Activated naive CD4-positive, alpha-beta T cell treated with anti-CD3 and anti-CD28 coated beads, Interleukin-2, amount 50 U/mL, for 24 hours (primary cell): ENCODE results near the gene RNASE12.
A peak's percentile ranks its signal among the peaks of the same experiment; 100 is the strongest.

Experiments used
- H3K27ac Mint-ChIP-seq: one replicate; pipeline ENCODE4 v1.8.0; 2021; ENCODE audit warnings: mild to moderate bottlenecking, mixed read lengths
- H3K27me3 Mint-ChIP-seq: one replicate; pipeline ENCODE4 v1.8.0; 2021; ENCODE audit warnings: mixed read lengths
- H3K36me3 Mint-ChIP-seq: one replicate; pipeline ENCODE4 v1.8.0; 2021; ENCODE audit warnings: mixed read lengths
- H3K4me1 Mint-ChIP-seq: one replicate; pipeline ENCODE4 v1.8.0; 2021; ENCODE audit warnings: mixed read lengths
- H3K4me3 Mint-ChIP-seq: one replicate; pipeline ENCODE4 v1.8.0; 2021; ENCODE audit warnings: mild to moderate bottlenecking, mixed read lengths
- H3K9me3 Mint-ChIP-seq: one replicate; pipeline ENCODE4 v1.8.0; 2021; ENCODE audit warnings: mixed read lengths

RNASE12 gene, protein sequence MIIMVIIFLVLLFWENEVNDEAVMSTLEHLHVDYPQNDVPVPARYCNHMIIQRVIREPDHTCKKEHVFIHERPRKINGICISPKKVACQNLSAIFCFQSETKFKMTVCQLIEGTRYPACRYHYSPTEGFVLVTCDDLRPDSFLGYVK

DNA sequence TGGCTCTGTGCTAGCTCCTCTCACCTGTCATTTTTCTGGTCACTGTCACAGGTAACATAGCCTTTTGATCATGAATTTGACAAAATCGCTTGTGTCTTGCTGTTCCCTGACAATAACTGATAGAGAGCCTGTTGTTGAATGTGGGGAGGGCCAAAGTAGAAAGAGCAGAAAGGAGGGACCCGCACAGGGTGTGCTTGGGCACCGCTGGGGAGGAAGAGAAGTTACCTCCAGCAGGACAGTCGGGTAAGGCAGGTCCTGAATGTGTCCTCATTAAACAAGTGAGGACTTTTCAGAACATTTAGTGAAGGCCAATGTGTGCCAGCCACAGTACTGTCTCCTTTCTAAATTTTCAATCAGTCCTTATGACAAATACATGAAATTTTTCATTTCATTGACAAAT lies at the start of gene RNASE12:
Gene RNASE12, minus strand, starts transcription at position 142 of the 400 bp plus-strand sequence. CDS start 653 bp downstream, outside the sequence.
- no peaks in the 10 kb centered on the region for H3K36me3 Mint-ChIP-seq
- H3K9me3 Mint-ChIP-seq = peaks cover 4% of the 10 kb centered on the region
- H3K27me3 Mint-ChIP-seq = peaks cover 3% of the 10 kb centered on the region
- no peak within 1 kb of the TSS for H3K27ac Mint-ChIP-seq
- peaks cover 5% of the 10 kb centered on the region for H3K4me1 Mint-ChIP-seq
- no peak within 1 kb of the TSS for H3K4me3 Mint-ChIP-seq

DNA sequence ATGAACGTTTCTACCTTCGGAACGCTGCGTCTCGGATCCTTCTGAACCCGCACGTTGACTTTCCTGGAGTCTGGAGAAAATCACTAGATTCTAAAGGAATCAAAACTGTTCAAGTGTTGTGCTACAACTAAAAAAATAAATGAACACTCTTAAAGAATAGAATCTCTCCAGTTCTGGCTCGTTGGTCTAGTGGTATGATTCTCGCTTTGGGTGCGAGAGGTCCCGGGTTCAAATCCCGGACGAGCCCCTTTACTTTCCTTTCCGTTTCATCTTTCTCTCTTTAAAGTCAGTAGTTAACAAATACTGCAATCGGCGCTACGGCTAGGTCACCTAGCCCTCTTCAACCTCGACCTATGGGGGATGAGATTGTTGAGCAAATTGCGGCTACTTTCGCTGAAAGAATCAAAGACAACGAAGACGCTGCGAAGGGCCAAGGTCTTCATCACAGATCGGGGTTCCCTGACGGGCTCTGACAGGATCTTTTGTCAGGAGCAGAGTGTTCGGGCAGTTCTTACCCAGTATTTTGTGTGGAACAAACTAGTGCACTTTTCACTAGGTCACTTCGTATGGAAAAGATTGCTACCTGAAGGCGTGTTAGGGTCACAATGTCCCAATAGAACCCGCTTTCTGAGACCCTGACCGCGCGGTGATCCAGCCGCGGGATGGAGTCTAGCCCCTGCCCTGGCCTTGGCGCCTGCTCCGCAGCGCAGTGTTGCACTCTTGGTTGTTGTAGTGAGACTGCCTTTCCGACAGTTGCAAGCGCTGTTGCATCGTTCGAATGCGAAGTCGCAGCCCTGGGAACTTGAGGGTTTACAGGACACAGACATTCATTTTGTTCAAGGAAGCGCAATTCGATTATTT lies 41.9 kb upstream of the RNASE12 start:
- H3K4me3 Mint-ChIP-seq = peak overlapping the region; percentile 87
- H3K4me1 Mint-ChIP-seq = peaks cover 48% of the 10 kb centered on the region
- no peaks in the 10 kb centered on the region for H3K36me3 Mint-ChIP-seq
- peaks cover 15% of the 10 kb centered on the region for H3K27me3 Mint-ChIP-seq
- H3K9me3 Mint-ChIP-seq = no peaks in the 10 kb centered on the region
- peak overlapping the region; percentile 94 for H3K27ac Mint-ChIP-seq

DNA sequence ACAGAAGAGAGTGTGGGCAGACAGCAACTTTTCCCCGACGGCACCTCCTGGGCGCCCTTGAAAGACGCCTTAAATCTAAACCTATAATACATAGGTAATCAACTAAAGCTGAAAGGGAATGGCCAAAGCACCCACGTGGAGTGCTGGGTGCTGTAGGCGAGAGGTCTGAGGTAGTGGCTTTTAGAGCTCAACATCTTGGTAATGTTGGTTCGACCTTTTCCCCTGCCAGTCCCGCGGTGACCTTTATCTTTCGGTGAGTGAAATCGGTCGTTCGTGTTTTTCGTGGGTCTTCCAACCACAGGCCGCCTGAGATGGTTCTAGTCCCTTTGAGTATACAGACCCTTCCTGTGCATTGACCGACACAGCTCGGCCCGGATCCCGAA lies 41.3 kb upstream of the RNASE12 start:
- Mint-ChIP-seq H3K4me3 (peak overlapping the region; percentile 87), H3K27ac (peak overlapping the region; percentile 94), H3K4me1 (peaks cover 54% of the 10 kb centered on the region), H3K27me3 (peaks cover 16% of the 10 kb centered on the region), H3K9me3 (no peaks in the 10 kb centered on the region), H3K36me3 (no peaks in the 10 kb centered on the region)

DNA sequence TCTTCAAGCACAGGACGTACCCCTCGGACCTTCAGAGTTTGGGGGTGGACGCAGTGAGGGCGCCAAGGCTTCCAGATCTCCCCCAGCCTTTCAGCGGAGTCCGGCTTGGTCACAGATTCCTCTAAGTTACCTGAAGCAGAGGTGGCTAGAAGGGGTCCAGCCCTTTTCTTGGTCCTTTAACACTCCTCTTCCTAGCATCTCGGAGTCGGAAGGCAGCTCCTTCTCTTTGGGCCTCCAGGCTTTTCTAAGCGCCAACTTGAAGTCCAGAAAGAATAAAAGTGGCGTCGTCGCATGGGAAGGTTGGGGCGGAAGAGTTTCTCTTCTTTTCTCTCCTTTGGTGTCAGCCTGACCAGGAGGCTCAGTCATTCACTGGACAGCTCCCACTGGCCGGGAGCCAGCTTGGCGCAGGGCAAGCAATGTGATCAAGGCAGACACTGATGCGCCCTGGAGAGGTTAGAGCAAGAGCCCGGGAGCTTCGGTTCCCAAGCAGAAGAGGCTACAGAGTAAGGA lies 40.8 kb upstream of the RNASE12 start:
- Mint-ChIP-seq H3K4me3 (peak overlapping the region; percentile 87), H3K4me1 (peaks cover 59% of the 10 kb centered on the region), H3K36me3 (no peaks in the 10 kb centered on the region), H3K27me3 (peaks cover 16% of the 10 kb centered on the region), H3K9me3 (no peaks in the 10 kb centered on the region), H3K27ac (peak overlapping the region; percentile 51)

DNA sequence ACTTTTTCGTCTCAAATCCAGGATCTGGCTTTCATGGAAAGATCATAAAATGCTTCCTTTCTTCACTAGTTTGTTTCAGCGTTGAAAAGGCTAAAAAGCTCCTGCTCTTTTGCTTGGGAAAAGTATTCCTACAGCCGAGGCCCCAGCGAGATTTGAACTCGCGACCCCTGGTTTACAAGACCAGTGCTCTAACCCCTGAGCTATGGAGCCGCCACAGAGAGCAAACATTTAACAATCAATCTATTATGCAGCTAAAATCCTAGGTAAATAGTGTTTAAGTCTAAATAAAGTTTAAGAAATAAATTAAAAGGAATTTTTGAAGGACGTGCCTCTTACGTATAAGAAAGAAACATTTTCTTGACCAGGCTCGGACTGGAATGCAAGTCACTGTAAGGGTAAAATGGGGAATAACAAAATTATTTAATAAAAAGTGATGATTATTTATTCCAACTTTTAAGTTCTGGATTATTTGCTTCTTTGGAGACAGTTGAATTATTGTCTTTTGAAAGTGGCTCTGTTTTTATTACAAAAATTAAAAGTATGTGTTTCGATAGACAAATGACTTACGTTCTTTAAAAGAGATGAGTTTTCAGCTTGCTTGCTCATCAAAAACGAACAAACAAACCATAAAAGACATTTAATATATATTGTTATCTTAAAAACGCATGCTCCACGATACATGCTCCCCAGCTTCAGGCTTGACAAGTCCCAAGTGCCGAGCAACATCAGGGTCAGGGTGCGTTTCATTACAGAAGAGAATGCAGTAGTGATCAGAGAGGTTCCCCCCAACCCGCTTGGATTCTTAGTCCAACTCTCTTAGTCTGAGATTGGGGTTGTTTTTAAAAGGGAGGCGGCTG lies 40.1 kb upstream of the RNASE12 start:
- peak overlapping the region; percentile 87 for H3K4me3 Mint-ChIP-seq
- H3K9me3 Mint-ChIP-seq = no peaks in the 10 kb centered on the region
- H3K27ac Mint-ChIP-seq = peak overlapping the region; percentile 96
- H3K4me1 Mint-ChIP-seq = peaks cover 66% of the 10 kb centered on the region
- H3K27me3 Mint-ChIP-seq = peaks cover 16% of the 10 kb centered on the region
- H3K36me3 Mint-ChIP-seq = no peaks in the 10 kb centered on the region

DNA sequence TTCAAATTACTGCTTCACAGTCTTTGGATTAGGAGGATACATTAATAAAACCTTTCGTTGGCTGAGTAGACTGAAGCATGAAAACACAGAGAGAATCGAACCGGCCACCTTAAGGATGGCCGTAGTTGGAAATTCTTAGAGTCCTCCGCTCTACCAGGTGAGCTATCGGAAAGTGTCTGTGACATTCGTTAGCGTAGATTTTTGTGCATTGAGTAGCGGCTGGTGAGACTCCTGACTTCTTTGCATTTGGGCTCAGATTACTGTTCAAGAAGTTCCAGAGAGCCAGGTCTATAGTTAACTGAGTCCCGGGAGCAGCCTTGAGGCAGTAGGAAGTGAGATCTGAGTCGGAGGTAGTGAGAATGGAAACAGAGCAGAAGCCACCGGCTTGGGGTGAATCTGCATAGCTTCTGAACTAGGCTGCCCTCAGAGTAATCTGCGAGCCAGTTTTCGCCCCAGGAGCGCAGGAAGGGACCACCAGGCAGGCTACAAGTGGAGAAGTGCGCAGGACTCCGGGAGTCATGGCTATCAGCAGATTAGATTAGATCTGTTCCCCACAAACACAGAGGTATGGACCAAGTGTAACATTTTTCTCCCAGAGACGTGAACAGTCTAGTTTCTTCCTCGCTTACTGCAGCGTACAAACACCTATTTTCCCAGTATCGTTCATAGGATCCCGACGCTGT lies 39.3 kb upstream of the RNASE12 start:
- H3K27ac Mint-ChIP-seq = peak overlapping the region; percentile 96
- no peaks in the 10 kb centered on the region for H3K9me3 Mint-ChIP-seq
- H3K27me3 Mint-ChIP-seq = peaks cover 17% of the 10 kb centered on the region
- peak overlapping the region; percentile 86 for H3K4me3 Mint-ChIP-seq
- H3K36me3 Mint-ChIP-seq = no peaks in the 10 kb centered on the region
- peaks cover 71% of the 10 kb centered on the region for H3K4me1 Mint-ChIP-seq

DNA sequence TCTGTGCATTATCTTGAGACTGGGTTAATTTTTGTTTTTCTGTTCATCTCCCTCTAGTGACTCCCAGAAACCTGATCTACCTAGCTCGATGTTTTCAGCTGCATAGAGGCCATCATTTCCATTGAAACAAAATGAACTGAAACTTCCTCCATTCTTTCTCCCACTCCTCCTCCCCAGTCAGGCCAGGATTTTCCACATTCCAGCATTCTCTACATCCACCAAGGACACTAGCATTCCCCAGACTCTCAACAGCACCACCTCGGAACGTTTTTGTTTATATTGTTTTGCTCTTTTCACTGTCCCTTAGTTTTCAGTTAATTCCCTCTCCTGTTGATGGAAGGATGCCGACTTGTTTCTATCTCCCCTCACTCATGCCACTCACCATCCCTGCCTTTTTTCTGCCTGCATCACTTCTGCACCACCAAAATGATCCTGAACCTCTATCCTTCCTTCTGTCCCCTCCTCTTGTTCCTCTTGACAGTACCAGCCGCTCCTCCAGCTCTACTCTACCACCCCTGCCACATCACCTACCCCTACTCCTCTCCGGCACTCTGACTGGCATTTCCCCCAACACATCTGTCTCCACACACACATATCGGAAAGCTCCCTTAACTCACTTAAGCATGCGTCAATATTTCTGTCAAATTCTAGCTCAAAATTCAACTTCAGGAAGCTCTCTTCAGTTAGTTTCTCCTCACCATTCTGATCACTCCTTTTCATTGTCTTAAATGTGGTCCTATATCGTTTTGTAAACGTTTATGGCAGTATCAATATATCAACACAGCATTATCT lies 37.1 kb upstream of the RNASE12 start:
- Mint-ChIP-seq H3K4me3 (peak overlapping the region; percentile 31), H3K27ac (no peak overlapping the region), H3K27me3 (peaks cover 26% of the 10 kb centered on the region), H3K4me1 (peaks cover 88% of the 10 kb centered on the region), H3K36me3 (peaks cover 2% of the 10 kb centered on the region), H3K9me3 (no peaks in the 10 kb centered on the region)

DNA sequence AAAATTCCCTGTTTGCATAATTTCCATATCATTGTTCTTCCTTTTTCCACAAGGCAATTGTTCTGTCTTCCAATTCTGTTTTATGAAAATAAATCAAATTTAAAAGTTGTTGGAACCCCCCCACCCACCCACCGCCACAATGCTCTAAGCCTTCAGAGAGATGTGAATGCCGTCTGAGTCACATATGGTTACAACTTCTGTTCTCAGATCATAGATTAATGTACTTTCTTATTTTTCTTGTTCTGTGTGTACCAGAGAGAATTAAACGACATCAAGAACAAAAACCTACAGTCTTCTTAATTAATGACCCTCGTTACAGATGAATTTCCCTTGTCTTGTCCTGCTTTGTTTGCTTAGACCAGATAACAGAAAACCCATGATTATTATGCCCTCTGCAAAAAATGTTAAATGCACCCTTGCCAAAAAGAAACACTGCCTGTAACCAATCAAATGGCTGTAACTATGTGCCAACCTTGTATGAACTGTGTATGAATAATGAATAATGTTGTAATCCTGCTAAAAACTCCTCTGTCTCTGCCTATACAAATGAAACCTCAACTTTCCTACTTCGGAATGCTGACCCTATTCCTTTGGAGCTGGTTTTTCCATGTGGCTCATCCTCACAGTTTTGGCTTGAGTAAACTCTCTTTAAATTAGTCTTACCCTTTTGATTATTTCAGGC lies 36.3 kb upstream of the RNASE12 start:
- Mint-ChIP-seq H3K36me3 (peaks cover 2% of the 10 kb centered on the region), H3K27me3 (peaks cover 26% of the 10 kb centered on the region), H3K4me3 (peak overlapping the region; percentile 31), H3K4me1 (peaks cover 88% of the 10 kb centered on the region), H3K9me3 (no peaks in the 10 kb centered on the region), H3K27ac (no peak overlapping the region)

DNA sequence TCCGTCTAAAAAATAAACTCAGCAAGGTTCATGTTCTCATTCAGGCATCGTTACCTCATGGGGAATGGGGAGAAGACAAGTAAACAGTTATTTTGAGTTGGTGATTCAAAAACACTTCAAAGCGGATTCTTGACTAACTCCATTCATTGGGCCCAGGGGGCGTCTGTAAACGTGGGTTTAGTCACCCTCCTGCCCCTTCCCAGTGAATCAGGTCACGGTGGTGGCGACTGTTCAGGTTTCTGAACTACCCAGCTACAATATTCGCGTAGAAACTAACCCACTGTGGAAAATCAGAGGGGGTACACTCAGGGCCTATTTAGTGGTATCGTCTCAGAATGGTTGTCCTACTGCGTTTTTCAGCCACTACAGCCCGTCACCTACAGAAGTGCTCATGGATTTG lies 35.1 kb upstream of the RNASE12 start:
- H3K27me3 Mint-ChIP-seq = peaks cover 26% of the 10 kb centered on the region
- no peak overlapping the region for H3K27ac Mint-ChIP-seq

DNA sequence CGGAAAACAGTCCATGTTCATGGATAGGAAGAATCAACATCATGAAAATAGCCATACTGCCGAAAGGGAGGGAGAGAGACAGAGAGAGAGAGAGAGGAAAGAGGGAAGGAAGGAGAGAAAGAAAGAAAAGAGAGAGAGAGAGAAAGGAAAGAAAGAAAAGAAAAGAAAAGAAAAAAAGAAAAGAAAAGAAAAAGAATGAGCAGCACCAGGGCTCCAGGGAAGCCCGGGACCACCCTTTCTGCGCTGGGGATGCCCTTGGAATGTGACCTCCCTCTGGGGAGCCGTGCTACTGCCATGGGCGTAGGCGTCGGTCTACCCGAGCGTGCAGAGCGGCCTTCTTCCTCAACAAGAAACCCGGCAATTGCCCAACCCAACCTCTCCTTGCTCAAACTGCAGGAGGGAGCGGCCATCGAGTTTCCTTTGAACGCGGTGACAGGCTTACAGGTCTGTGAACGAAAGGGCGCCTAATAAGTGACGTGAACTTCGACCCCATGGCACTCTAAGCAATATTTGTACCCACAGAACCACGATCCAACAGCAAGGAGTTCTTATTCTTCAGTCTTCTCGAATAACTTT lies 33.4 kb upstream of the RNASE12 start:
- Mint-ChIP-seq H3K36me3 (peaks cover 2% of the 10 kb centered on the region), H3K4me1 (peaks cover 70% of the 10 kb centered on the region), H3K27me3 (peaks cover 19% of the 10 kb centered on the region), H3K4me3 (peak overlapping the region; percentile 87), H3K27ac (peak overlapping the region; percentile 97), H3K9me3 (no peaks in the 10 kb centered on the region)

More for the DNA sequence above, 35.1 kb upstream of the RNASE12 start:
- peaks cover 84% of the 10 kb centered on the region for H3K4me1 Mint-ChIP-seq
- no peaks in the 10 kb centered on the region for H3K9me3 Mint-ChIP-seq
- H3K36me3 Mint-ChIP-seq = peaks cover 2% of the 10 kb centered on the region
- H3K4me3 Mint-ChIP-seq = peak overlapping the region; percentile 76

DNA sequence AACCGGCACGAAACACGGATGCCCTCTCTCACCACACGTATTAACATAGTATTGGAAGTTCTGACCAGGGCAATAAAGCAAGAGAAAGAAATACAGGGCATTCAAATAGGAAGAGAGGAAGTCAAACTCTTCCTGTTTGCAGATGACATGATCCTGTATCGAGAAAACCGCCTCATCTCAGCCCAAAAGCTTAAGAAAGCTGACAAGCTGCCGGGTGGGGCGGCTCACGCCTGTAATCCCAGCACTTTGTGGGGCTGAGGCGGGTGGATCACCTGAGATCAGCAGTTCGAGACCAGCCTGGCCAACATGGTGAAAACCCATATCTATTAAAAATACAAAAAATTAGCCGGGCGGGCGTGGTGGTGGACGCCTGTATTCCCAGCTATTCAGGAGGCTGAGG lies 32.6 kb upstream of the RNASE12 start:
- Mint-ChIP-seq H3K36me3 (peaks cover 2% of the 10 kb centered on the region), H3K27ac (peak overlapping the region; percentile 33), H3K27me3 (peaks cover 19% of the 10 kb centered on the region), H3K4me1 (peaks cover 64% of the 10 kb centered on the region), H3K4me3 (peak overlapping the region; percentile 87), H3K9me3 (no peaks in the 10 kb centered on the region)

DNA sequence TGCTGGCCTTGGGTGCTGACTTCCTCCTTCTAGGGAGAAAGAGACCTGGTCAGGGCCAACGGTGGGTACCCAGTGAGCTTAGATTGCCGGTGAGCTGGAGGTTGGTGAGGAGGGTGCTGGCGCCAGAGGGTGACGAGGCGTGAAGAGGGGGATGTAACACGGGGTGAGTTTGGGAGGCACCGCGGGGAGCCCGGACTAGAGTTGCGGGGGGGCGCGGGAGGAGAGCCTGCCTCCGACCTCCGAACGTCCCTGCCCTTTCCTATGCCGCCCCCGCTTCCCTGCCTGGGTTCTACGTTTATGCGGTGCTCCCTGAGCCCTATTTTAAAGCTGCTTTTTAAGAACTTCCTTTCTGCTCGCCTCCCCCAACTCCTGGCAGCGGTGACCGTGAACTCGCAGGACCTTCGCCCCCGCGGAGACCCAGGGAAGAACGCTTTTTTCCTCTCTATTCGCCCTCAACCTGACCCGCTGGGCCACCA lies 31.7 kb upstream of the RNASE12 start:
- peaks cover 58% of the 10 kb centered on the region for H3K4me1 Mint-ChIP-seq
- no peaks in the 10 kb centered on the region for H3K9me3 Mint-ChIP-seq
- peak overlapping the region; percentile 35 for H3K27ac Mint-ChIP-seq
- H3K4me3 Mint-ChIP-seq = peak overlapping the region; percentile 76
- H3K27me3 Mint-ChIP-seq = peaks cover 12% of the 10 kb centered on the region
- peaks cover 2% of the 10 kb centered on the region for H3K36me3 Mint-ChIP-seq

DNA sequence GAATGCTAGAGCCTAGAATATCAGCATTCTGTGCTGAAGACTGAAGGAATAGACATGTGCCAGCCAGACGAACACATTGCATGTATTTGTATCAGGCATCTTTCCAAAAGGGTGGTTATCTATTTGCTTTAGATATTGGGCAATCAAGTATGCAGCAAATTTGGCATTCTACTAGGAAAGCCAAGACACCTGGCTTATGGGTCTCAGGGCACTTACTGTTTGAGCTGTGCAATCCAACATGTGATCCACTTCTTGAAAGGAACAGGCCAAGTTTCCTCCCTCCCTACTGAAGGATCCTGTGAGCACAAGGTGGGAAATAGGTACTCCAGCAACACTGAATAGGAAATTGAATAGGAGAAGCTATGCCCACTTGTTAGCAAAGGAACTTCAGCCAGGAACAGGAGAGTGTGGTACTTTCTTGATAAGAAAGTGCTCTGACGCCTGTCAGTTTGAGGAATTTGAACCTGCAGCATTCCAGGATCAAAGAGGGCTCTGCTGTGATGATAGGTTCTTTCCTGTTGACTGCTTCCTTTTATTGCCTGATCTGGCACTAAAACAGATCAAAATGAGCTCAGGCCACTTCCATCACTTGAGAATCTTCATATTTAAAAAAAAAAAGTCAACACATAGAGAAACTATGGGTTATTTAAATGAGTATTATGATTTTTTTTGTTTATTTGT lies 29.8 kb upstream of the RNASE12 start:
- Mint-ChIP-seq H3K27ac (no peak overlapping the region), H3K36me3 (peaks cover 2% of the 10 kb centered on the region), H3K4me3 (no peak overlapping the region), H3K4me1 (peaks cover 43% of the 10 kb centered on the region), H3K9me3 (no peaks in the 10 kb centered on the region), H3K27me3 (peaks cover 12% of the 10 kb centered on the region)
